Stimulated activated CD8-positive, alpha-beta memory T cell treated with anti-CD3 and anti-CD28 coated beads, Interleukin-12 subunit alpha, Interleukin-12 subunit beta, amount 100 ng/mL, for 4 hours (primary cell): ENCODE measurements around the gene YLPM1.

ENCODE experiments used
- DNase-seq: peaks from one replicate; pipeline ENCODE4 v3.0.0-alpha.2; 2020; ENCODE audit warnings: low read depth

YLPM1 gene

GRCh38 chr14:74840603-74841030 is 77.5 kb downstream of the YLPM1 start:
- DNase-seq: no peak

- DNase-seq: no peak
Observed at GRCh38 chr14:74841230-74842207, 78.4 kb downstream of the YLPM1 start.

- no peak for DNase-seq
Observed at GRCh38 chr14:74843653-74844052, 80.5 kb downstream of the YLPM1 start.

GRCh38 chr14:74846168-74846567 is 83.1 kb downstream of the YLPM1 start:
- no peak for DNase-seq

- DNase-seq: no peak
Observed at GRCh38 chr14:74846968-74847665, 84.0 kb downstream of the YLPM1 start.

DNA sequence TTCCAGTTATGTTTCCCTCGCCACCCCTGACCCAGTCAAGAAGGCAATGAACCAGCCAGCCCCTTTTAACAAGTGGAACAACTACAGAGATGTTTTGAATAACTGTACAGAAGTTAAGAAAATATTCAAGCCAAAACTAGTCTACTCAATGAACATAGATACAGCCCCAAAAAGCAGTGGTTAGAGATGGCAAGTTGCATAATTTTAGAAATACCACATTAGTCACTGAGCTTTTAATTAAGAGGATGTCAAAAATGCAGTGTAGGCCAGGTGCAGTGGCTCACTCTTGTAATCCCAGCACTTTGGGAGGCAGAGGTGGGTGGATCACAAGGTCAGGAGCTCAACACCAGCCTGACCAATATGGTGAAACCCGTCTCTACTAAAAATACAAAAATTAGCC is 85.7 kb downstream of the YLPM1 start:
- DNase-seq: no peak

DNA sequence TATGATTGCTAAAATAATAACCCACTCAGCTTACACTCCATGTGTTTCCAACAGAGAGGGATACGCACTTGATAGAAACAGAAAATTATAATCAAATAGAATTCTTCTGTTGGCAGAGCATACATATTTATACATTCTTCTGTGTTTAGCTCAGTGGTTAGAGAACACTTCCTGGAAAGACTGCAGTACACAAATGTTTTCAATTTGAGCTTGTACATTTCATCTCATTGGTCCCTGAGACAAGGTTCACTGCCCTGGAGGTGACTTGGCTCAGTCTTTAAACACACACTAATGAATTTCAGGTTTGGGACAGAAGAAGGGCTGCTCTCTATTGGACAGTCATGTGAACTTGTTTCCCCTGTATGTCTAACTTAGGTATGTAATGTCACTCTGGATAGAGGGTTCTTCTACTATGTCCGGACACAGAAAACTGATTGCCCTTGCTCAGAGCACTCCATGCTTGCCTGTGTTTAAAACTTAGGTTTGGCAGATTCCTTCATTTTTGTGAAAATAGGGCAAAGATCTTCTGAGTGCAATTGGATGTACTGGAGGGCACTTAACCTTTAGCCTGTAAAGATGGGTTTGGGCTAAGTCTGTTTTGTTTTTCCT is 89.9 kb downstream of the YLPM1 start:
- DNase-seq: no peak

- DNase-seq: no peak
Observed at GRCh38 chr14:74853581-74853980, 90.5 kb downstream of the YLPM1 start.

DNA sequence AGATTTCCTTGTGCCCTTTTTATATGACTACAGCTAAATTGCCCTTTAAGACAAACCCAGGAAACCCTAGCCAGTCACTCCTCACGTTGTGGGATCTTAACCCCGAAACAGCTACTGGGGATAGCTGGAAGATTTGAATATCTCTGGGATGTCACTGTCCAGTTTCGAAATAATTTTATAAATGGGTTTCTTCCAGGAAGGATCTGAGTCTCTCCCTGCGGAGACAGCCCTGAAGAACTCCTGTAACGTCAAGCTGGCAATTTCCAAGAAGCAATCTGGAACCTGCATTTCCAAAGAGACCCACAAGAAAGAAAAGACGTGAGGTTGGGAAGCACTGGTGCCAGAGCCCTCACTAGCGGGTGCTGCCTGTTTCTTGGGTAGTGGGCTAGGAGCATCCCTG is 91.9 kb downstream of the YLPM1 start:
- no peak for DNase-seq

GRCh38 chr14:74855945-74856344 is 92.8 kb downstream of the YLPM1 start:
- DNase-seq: no peak

GRCh38 chr14:74856366-74856765 is 93.2 kb downstream of the YLPM1 start:
- no peak for DNase-seq

DNA sequence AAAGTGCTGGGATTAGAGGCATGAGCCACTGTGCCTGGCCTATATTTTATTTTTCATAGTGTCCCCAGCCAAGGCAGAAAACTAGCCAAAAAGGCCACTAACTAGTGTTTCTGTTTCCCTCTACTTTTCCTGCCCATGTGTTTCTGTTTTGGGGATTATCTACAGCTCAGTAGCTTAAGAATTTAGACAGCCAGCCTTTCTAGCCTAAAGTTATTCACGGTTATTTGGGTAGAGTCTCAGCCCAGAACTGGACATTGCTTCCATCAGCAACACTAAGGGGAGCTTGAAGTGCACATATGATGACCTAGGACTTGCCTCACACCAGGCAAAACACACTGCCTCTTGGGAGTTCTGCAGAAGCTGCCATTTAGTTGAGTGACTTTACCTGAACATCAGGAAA is 94.9 kb downstream of the YLPM1 start:
- DNase-seq: no peak

DNA sequence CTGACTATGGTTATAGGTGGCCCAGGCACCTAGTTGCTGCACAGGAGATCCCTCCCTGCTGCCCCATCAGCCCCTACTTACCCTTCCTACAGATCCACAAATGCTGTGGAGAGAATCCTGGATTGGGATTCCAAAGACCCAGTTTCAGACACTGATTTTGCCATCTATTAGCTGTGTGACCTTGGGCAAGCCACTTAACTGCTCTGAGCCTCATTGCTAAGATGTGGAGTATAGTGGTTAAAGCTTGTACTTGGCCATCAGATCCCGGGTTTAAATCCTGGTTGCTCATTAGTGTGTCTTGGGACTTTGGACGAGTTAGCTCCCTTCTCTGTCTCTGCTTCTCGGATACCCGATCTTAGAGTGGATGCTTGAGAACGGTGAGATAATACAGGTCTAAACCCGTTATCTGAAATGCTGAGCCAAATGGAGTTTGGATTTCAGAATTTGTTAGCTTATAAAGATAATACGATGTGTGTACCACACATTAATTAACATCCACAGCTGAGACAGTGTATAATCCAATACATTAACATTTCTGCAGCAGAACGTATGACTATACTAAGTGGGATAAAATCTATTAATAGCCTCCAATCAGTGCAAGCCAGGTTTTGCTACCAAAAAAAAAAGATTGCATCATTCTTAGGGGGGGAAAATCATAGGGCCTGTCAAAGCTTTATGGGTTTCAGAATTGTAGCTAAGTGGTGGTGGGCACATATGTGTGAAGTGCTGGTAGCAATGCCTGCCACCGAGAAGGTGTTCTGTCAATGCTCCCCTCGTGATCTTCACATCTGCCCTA is 96.8 kb downstream of the YLPM1 start:
- DNase-seq: no peak

GRCh38 chr14:74860899-74861733 is 98.0 kb downstream of the YLPM1 start:
- peak; percentile 72 for DNase-seq

DNA sequence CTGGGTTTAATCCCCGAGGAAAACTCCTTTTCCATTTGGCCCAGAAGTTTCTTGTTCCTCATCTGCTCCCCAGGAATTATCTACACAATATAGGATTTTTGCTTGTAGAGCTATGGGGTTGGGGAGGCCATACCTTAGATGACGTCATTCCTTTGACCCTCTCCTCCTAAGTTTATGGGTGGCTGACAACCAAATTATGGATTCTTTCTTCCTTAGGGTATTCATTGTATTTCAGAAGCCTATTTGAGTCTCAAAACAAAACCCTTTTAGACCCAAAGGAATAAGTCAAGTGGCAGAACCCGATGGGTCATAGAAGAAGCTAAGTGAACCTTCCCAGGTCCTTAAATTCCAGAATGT is 98.6 kb downstream of the YLPM1 start:
- DNase-seq: no peak

GRCh38 chr14:74863274-74863673 is 100.2 kb downstream of the YLPM1 start:
- DNase-seq: no peak

DNA sequence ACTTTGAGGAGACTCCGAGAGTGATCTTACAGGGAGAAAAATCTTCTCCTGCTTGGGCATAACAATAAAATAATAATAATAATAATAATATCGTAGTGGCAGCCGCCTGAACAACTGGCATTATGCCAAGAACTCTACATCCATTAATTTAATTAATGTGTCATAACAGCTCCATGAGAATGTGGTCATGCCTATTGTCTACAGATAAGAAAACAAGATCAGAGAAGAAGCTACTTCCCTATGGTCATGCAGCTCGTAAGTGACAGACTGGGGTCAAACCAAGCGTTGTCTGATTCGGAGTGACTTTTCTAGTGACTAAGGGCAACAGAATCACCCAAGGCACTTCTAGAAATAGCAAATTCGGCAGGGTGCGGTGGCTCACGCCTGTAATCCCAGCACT is 101.1 kb downstream of the YLPM1 start:
- no peak for DNase-seq

DNA sequence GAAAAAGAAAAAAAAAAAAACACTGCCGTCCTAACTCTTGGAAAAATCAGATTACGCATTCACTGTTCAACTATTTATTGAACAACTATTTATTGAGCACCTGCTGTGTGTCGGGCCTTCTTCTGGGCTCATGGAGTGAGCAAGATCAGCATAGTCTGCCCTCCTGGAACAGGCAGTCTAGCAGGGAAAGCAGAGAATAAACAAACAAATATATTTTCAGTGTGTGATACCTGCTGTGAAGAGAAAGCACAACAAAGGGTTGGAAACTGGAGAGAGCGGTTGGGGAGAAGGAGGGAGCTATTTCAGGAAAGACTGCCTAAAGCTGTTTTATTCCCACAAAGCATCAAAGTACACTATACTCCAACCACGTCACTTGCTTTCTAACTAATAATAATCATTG is 102.0 kb downstream of the YLPM1 start:
- DNase-seq: no peak

DNA sequence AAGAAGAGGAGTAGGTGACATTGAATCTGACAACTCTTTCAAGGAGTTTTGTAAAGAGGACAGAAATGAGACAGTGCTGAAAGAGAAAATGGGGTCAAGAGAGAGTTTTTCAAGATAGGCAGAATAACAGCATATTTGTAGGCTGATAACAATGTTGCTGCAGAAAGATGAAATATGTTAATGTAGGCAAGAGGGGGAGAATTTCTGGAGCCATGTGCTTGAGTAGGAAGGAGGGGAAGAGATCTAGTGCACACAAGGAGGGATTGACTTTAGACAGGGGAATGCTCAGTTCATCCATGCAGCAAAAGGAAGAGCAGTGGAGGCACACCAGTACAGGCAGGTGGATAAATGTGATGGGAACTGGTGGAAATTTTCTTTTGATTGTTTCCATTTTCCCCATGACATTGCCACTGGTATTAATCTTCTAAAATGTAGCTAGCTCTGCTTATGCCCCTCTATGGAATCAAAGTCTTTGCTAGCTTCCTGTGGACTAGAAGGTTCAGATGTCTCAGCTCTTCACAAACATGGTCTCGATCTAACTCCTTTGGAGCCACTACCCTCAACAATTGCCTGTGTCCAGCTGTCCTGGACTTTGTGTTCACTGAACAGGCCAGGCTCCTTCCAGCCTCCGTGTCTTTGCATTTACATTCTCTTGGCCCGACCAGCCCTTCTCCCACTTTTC is 103.7 kb downstream of the YLPM1 start:
- no peak for DNase-seq

GRCh38 chr14:74867673-74868072 is 104.6 kb downstream of the YLPM1 start:
- peak; percentile 21 for DNase-seq

GRCh38 chr14:74868739-74869138 is 105.6 kb downstream of the YLPM1 start:
- no peak for DNase-seq
